HG03439 (cell line): ENCODE results near the gene DYNLL2.
"Not testable (repeated sequence)": the region's sequence is repeated elsewhere in the genome, so short reads cannot be mapped to it uniquely, and the experiment has no call there.

Experiments used
- ATAC-seq: cut with Tn5 transposase; IDR thresholded peaks from one replicate; pipeline ENCODE4 v1.9.1; 2021; ENCODE audit warnings: mild to moderate bottlenecking, moderate library complexity; ENCODE audit not compliant: unreplicated experiment

DYNLL2 gene

DNA sequence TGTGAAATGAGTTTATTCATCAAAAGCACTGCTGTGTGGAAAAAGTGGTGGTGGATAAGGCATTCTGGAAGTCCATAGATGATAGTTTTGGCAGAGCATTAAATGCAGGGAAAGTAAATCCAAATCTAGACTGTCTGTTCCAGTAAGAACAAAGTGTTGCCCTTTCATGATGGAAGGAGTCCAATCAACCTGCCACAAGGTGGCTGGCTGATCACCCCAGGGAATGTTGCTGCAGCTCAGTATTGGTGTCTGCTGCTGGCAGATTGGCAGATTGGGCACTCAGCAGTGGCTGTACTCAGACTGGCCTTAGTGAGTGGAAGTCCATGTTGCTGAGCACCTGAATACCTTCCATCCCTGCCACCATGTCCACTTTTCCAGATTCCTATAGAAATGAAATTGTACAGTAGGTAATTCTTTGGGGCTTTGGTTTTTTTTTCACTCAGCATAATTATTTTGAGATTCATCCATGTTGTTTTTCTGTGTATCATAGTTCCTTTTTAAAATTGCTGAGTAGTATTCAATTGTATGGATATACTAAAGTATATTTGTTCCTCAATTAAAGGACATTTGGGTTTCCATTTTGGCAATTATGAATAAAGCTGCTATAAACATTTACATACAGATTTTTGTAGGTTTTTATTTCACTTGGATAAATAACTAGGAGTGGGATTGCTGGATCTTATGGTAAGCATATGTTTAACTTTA, 14.3 kb downstream of the DYNLL2 start:
- no peak for ATAC-seq

DNA sequence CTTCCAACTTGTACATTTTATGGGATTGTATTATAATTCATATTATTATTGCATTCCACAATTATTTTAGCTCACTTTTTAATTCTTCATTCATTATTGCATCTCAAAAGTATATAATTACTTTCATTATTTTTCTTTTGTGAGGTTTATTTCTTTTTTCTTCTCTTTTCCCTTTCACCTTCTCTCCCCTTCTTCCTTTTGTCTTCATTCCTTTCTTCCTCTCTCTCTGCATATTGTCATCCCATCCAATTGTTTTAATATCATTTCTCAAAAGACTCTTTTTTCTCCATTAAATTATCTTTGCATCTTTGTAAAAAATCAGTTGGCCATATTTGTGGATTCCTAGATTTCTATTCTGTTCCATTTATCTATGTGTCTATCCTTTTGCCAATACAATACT, 17.3 kb downstream of the DYNLL2 start:
- no peak for ATAC-seq

- not testable (repeated sequence) for ATAC-seq
These were observed 18.7 kb downstream of the DYNLL2 start for GRCh38 chr17:58101898-58102297.

DNA sequence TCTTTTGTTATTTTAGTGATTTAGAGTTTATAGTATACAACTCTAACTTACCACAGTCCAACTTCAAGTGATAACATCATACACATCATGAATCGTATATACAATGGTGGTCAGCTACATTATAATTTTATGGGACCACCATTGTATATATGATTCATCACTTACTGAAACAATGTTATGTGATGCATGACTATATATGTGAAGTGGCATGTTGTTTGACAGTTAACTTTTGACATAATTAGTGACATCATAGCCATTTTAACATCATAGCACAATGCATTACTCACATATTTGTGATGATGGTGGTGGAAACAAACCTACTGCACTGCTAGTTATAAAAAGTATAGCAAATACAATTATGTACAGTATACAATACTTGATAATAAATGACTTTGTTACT, 21.9 kb downstream of the DYNLL2 start:
- no peak for ATAC-seq

GRCh38 chr17:58107306-58107705, 24.1 kb downstream of the DYNLL2 start:
- ATAC-seq: no peak

DNA sequence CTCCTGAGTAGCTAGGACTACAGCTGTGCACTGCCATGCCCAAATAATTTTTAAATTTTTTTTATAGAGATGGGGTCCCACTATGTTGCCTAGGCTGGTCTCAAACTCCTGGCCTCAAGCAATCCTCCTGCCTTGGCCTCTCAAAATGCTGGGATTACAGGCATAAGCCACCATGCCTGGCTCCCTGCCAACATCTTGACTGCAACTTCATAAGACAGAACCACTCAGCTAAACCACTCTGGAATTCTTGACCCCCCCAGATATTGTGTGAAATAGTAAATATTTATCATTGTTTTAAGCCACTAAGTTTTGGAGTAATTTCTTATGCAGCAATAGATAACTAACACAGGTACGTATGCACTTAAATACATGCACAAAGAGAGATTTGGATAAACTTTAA, 26.0 kb downstream of the DYNLL2 start:
- no peak for ATAC-seq

GRCh38 chr17:58110012-58110411, 26.8 kb downstream of the DYNLL2 start:
- ATAC-seq: no peak

DNA sequence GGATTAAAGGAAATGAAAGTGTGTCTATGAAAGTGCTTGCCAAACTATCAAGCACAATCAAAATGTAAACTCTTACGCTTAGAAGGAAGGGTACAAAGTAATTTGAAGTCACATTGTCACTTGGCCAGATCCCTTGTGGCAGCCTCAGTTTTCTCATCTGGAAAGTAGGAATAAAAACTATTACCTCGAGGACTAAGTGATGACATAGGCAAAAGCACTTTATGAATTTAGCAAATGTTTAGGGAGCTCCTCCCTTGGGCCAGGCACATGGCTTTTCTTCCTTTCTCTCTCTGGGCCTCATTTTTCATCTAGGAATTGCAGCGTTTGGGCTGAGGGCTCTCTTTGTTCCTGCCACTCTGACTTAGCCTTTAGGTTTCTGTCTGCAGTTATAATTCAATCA, 28.5 kb downstream of the DYNLL2 start:
- no peak for ATAC-seq

DNA sequence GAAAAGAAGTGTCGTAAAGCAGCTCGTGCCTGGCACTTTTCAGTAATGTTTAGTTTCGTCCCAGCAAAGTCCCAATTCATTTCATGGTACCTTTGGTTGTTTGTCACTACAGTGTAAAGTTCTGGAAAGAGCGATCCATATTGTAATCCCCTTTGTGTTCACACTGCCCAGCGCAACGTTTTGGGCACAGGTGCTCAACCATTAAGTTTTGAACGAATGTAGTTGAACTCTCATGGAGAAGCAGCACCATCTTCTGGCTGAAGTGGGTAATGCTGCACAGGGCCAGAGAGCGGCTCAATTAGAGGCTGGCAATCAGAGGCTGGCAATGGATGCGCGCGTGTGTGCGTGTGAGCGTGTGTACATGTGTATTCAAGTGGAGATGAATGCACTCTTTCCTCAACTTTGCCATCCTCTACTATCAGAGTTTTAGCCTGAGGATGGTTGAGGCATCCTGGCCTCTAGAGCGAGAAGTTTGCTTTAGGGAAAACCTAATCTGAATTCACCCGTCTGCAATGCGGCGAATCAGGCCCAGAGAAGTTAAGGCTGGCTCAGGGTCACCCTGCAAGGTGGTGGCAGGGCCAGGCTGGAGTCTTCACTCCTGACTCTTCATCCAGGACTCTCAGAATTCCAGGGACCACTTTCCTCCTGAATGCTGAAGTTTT, 29.9 kb downstream of the DYNLL2 start:
- ATAC-seq: no peak

- no peak for ATAC-seq
These were observed 30.7 kb downstream of the DYNLL2 start for GRCh38 chr17:58113947-58114346.

DNA sequence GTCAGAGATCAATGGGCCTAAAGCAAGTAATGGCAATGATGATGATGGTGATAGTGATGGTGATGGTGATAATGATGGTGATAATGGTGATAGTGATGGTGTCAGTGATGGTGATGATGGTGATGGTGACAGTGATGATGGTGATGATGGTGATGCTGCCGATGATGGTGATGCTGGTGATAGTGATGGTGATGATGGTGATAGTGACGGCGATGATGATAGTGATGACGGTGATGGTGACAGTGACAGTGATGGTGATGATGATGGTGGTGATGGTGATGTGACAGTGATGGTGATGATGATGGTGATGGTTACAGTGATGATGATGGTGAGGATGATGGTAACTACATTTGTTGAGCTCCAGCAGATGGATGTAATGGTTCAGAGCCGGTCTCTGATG, 34.2 kb downstream of the DYNLL2 start:
- no peak for ATAC-seq

- ATAC-seq: no peak
These were observed 36.3 kb downstream of the DYNLL2 start for GRCh38 chr17:58119491-58119890.

DNA sequence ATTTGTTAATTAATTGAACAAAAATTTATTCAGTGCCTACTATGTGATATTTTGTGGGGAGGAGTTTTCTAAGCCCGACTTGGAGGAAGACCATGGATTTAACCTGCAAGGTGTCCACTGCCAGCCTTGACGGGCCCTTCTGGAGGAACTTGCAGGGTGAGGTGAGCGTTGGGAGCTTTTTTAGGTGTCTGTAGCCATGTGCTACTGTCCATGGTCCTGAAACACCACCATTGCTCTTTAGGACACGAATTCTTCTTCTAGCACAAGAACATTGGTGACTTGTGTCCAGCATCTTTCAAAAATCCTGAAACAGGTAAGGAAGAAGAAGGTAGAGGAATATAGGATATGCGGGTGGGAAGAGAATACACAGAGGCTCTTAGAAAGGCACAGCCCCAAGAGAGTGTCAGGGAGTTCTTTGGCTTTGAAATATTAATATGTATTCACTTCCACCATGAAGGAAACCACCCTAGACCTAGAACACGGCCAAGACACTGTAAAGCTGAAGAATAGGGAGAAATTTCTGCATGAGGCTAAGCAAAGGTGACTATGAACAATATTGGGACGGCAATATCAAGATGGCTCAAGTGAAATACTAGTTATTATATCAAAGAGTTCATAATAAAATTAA, 37.1 kb downstream of the DYNLL2 start:
- ATAC-seq: no peak

DNA sequence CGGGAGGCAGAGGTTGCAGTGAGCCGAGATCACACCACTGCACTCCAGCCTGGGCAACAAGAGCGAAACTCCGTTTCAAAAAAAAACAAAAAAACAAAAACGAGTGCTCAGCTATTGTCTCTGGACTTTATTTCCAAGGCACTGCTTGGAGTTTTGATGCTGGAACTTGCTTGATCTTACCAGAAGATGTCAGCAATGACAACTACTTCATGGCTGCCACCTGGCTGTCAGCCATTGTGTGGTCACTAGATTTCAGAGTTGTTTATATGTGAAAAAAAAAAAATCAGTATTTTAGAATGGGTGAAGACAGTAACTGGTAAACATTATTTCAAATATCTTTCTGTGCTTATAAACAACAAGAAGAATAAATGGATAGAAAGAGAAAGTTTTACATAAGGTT, 38.7 kb downstream of the DYNLL2 start:
- no peak for ATAC-seq

GRCh38 chr17:58127846-58128245, 44.6 kb downstream of the DYNLL2 start:
- no peak for ATAC-seq

GRCh38 chr17:58132697-58133096, 49.5 kb downstream of the DYNLL2 start:
- not testable (repeated sequence) for ATAC-seq

GRCh38 chr17:58136669-58137279, 53.6 kb downstream of the DYNLL2 start:
- no peak for ATAC-seq

DNA sequence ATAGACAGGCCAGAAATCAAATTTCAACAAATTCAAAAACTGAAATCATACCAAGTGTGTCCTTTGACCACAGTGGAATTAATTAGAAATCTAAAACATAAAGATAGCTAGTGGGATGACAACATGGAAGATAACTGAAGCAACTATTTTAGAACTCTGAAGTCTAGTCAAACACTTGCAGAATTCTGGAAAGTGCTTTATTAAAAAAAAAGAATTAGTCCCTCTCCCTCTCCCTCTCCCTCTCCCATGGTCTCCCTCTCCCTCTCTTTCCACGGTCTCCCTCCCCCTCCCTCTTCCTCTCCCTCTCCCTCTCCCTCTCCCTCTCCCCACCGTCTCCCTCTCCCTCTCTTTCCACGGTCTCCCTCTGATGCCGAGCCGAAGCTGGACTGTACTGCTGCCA, 58.3 kb downstream of the DYNLL2 start:
- ATAC-seq: no peak

DNA sequence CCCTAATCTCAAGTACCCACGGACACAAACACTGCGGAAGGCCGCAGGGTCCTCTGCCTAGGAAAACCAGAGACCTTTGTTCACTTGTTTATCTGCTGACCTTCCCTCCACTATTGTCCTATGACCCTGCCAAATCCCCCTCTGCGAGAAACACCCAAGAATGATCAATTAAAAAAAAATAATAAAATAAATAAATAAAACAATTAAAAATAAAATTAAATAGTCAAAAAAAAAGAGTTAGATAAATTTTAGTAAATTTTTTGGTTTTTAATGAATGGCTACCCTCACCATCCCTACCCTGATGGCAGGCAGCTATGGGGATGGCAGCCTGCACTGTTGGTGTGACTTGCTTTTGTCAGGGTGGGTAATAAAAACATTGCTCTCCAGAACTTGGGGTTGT, 60.1 kb downstream of the DYNLL2 start:
- ATAC-seq: not testable (repeated sequence)

DNA sequence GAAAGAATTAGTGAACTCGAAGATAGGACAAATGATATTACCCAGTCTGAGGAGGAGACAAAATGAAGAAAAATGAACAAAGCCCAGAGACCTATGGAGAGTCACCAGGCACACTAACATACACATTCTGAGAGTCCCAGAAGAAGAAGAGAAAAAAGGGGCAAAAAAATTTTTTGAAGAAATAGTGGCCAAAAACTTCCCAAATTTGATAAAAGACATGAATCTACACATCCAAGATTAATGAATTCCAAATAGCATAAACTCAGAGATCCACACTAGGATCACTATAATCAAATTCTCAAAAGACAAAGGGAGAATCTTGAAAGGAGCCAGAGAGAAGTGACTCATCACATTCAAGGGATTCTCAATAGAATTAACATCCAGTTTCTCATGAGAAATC, 61.6 kb downstream of the DYNLL2 start:
- ATAC-seq: no peak
